Esophagus squamous epithelium (tissue), 4 donors: Measurements from ENCODE around the gene MAPK8IP3.

ENCODE experiments used
- POLR2A ChIP-seq, 4 donors: fragments of 450-650 bp; IDR thresholded peaks; one replicate each; pipeline ENCODE4 v1.6.1; 2017; ENCODE audit warnings: antibody characterized with exemption in 4 of 4, mild to moderate bottlenecking in 4 of 4, moderate library complexity in 3 of 4
- TF ChIP-seq, protein P1 (sequence below), 6 experiments: fragments of 450-650 bp in 4 of 6; fragments of 200-600 bp in 2 of 6; sonication (generic) in 2 of 6; IDR thresholded peaks; one replicate each; pipeline ENCODE4 v1.5.1; 2016 to 2019; ENCODE audit warnings: antibody characterized with exemption in 6 of 6, mild to moderate bottlenecking in 4 of 6, moderate library complexity in 4 of 6

DNA sequence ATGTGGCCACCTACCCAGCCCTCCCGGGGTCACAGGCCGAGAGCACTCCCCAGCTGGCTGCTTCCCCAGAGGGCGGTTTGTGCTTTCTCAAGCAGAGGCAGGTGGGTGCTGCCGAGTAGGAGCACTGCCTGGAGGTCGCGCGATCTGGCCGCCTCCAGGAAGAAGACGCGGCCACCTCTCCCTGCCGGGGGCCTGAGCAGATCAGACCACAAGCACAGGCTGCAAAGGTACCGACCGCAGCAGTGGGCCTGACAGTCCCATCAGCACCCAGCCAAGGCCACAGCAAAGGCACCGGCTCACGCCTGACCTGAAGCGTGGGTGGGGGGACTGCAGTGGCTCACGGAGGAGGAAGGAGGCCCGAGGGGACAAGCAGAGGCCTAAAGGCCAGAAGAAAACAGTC is 102.7 kb downstream of the MAPK8IP3 start:
- TF ChIP-seq, protein P1, sequence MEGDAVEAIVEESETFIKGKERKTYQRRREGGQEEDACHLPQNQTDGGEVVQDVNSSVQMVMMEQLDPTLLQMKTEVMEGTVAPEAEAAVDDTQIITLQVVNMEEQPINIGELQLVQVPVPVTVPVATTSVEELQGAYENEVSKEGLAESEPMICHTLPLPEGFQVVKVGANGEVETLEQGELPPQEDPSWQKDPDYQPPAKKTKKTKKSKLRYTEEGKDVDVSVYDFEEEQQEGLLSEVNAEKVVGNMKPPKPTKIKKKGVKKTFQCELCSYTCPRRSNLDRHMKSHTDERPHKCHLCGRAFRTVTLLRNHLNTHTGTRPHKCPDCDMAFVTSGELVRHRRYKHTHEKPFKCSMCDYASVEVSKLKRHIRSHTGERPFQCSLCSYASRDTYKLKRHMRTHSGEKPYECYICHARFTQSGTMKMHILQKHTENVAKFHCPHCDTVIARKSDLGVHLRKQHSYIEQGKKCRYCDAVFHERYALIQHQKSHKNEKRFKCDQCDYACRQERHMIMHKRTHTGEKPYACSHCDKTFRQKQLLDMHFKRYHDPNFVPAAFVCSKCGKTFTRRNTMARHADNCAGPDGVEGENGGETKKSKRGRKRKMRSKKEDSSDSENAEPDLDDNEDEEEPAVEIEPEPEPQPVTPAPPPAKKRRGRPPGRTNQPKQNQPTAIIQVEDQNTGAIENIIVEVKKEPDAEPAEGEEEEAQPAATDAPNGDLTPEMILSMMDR (IDR thresholded peaks at IDR 0.05), result no peak
- no peak for TF ChIP-seq POLR2A (IDR thresholded peaks at IDR 0.05)
